ENCODE measurements around the gene MLIP. TPM values are rescaled to one million over a fixed set of nuclear protein-coding genes. Genes with fewer than 3 reads are reported as not detected.

Gene MLIP
- total and polyA plus RNA-seq, 2 of the 13 experiments (the other 11 are each of a cell fraction or from before 2014, with no cell fraction given), result 0.08 to 0.33 TPM

- Histone ChIP-seq H3K9me3 (ENCODE audit: low read length) (no peaks in the 10 kb centered on the region), H3K4me2 (ENCODE audit: low read depth, low read length) (no peak overlapping the region), H3K4me1 (ENCODE audit: insufficient read depth, low read length) (no peaks in the 10 kb centered on the region), H2AFZ (ENCODE audit: low read length) (no peak overlapping the region), H3K27me3 (ENCODE audit: control insufficient read depth in 1 of 2, insufficient read depth in 2 of 2, low read length in 2 of 2) (no peaks in the 10 kb centered on the region), H3K27ac (ENCODE audit: extremely low read length, insufficient read depth, low read length) (no peak overlapping the region), H3K9ac (ENCODE audit: insufficient read depth, low read depth, low read length) (no peak overlapping the region), H3K4me3 (replicated peaks in 1 of 3; ENCODE audit: insufficient read depth in 1 of 3, low read depth in 2 of 3, low read length in 3 of 3) (no peak overlapping the region), H4K20me1 (ENCODE audit: insufficient read depth, low read length) (no peaks in the 10 kb centered on the region), H3K79me2 (ENCODE audit: insufficient read depth, low read length) (no peaks in the 10 kb centered on the region), H3K36me3 (replicated peaks in 1 of 2; ENCODE audit: control insufficient read depth in 1 of 2, insufficient read depth in 2 of 2, low read length in 2 of 2) (no peaks in the 10 kb centered on the region)
- FAIRE-seq (no peak), ATAC-seq (no peak), DNase-seq (ENCODE audit: low spot score) (no peak)
- in situ Hi-C loops (cut with HindIII; ENCODE audit: extremely low pct_ligation_motif_present, low pct_unique_long_range_greater_than_20kb), result no loop called here
- ChIA-PET CTCF (ENCODE audit: low intra/inter-chr PET ratio, low total read pairs) (no interaction called here), POLR2A (no interaction called here)
- 34% methylated on average over 2 of the region's 2 CpGs for WGBS (ENCODE audit: low lambda C conversion rate)
- TF ChIP-seq SOX6 (IDR thresholded peaks at IDR 0.05) (no peak), SOX6 (CRISPR knock-in tag; IDR thresholded peaks at IDR 0.05) (no peak), E2F5 (CRISPR knock-in tag; conservative IDR thresholded peaks at IDR 0.05) (no peak), MED1 (CRISPR knock-in tag; IDR thresholded peaks at IDR 0.05) (no peak), ZNF781 (CRISPR knock-in tag; IDR thresholded peaks at IDR 0.05; ENCODE audit: borderline replicate concordance, not compliant biosample characterization) (no peak), MAFK (conservative IDR thresholded peaks at IDR 0.05 in 1 of 2, IDR thresholded peaks at IDR 0.05 in 1 of 2; ENCODE audit: low read length in 2 of 2) (0 out of 4 replicates have a peak, but pooled peaks of 1 of the 2 experiments have one; percentile 8), ZNF687 (CRISPR knock-in tag; IDR thresholded peaks at IDR 0.05) (no peak)
- intact Hi-C loops (cut with micrococcal nuclease; ENCODE audit: unreplicated experiment), result no loop called here
- BruUV-seq (replicated peaks), result no TSS peak
Observed at GRCh38 chr6:54234539-54234938, 123.3 kb downstream of the MLIP start.
